Endothelial cell of umbilical vein (primary cell): ENCODE measurements around the gene PPFIBP1. TPM values are rescaled to one million over a fixed set of nuclear protein-coding genes. Genes with fewer than 3 reads are reported as not detected.

ENCODE experiments used
- BruUV-seq: library from RNA; stranded (reverse); fragments of 400-500 nt; replicated peaks from 2 replicates; lab custom pipeline; 2021; lab: Mats Ljungman, UMichigan
- CTCF ChIA-PET: fragments of 300-600, 350-600 bp; sonication (Branson Sonifier 250); formaldehyde crosslinking; loops from one replicate; lab custom pipeline; 2021; ENCODE audit warnings: antibody characterized with exemption, inconsistent platforms; lab: Charles Lee
- POLR2A ChIA-PET: fragments of 300-600, 350-600 bp; sonication (Branson Sonifier 250); formaldehyde crosslinking; loops from one replicate; lab custom pipeline; 2021; ENCODE audit warnings: antibody characterized with exemption, inconsistent platforms; lab: Charles Lee
- DNase-seq: peaks from one replicate; pipeline ENCODE4 v3.0.0-alpha.2; 2011; ENCODE audit warnings: low read depth, low spot score
- FAIRE-seq: peaks from 2 replicates; lab custom pipeline; 2011; peaks lifted over from hg19 to GRCh38; lab: Jason Lieb, UNC
- H2AFZ ChIP-seq: 2 replicates; pipeline ENCODE4 v1.6.0; 2012; ENCODE audit warnings: low read depth, low read length, control low read depth, inconsistent platforms
- H3K27ac ChIP-seq: 2 replicates; pipeline ENCODE4 v1.5.1; 2011; ENCODE audit warnings: low read depth, mild to moderate bottlenecking, control low read depth, low read length, moderate library complexity; ENCODE audit not compliant: insufficient read depth
- H3K27me3 ChIP-seq, 2 experiments: 2 replicates each; pipeline versions ENCODE4 v1.6.0 to v1.6.1; 2011; ENCODE audit warnings: low read length in 2 of 2, mixed read lengths in 1 of 2; ENCODE audit not compliant: control insufficient read depth in 2 of 2, insufficient read depth in 2 of 2
- H3K36me3 ChIP-seq, 2 experiments: 2 replicates in 1 of 2; 3 replicates in 1 of 2; pipeline ENCODE4 v1.5.1; 2011; ENCODE audit warnings: low read length in 2 of 2, mild to moderate bottlenecking in 1 of 2, moderate library complexity in 1 of 2; ENCODE audit not compliant: control insufficient read depth in 2 of 2, insufficient read depth in 2 of 2; ENCODE audit errors: extremely low read depth in 1 of 2
- H3K4me1 ChIP-seq: 3 replicates; pipeline ENCODE4 v1.5.1; 2011; ENCODE audit warnings: mild to moderate bottlenecking, low read length; ENCODE audit not compliant: control insufficient read depth, insufficient read depth; ENCODE audit errors: extremely low read depth
- H3K4me2 ChIP-seq: 2 replicates; pipeline ENCODE4 v1.6.1; 2011; ENCODE audit warnings: low read length, control low read depth, mixed read lengths; ENCODE audit not compliant: insufficient read depth
- H3K4me3 ChIP-seq, 3 experiments: fragments of 200-600 bp in 1 of 3; sonication (generic), shearing (Covaris generic) in 1 of 3; replicated peaks in 1 of 3; 2 replicates each; pipeline ENCODE4 v1.5.1; 2011 to 2016; ENCODE audit warnings: control low read depth in 3 of 3, low read length in 3 of 3, mild to moderate bottlenecking in 2 of 3, inconsistent platforms in 1 of 3, low read depth in 1 of 3, moderate library complexity in 1 of 3; ENCODE audit not compliant: insufficient read depth in 1 of 3
- H3K79me2 ChIP-seq: 2 replicates; pipeline ENCODE4 v1.6.0; 2012; ENCODE audit warnings: low read length, inconsistent platforms; ENCODE audit not compliant: control insufficient read depth, insufficient read depth
- H3K9ac ChIP-seq: replicated peaks from 2 replicates; pipeline ENCODE3; 2011; ENCODE audit warnings: low read length, control low read depth; ENCODE audit not compliant: insufficient read depth; ENCODE audit errors: extremely low read depth
- H3K9me1 ChIP-seq: replicated peaks from 3 replicates; pipeline ENCODE4 v1.6.0; 2011; ENCODE audit warnings: mild to moderate bottlenecking, low read length; ENCODE audit not compliant: control insufficient read depth, insufficient read depth; ENCODE audit errors: extremely low read depth
- H3K9me3 ChIP-seq: replicated peaks from 2 replicates; pipeline ENCODE4 v1.5.1; 2012; ENCODE audit warnings: low read length, inconsistent platforms; ENCODE audit not compliant: control insufficient read depth, insufficient read depth
- H4K20me1 ChIP-seq: replicated peaks from 2 replicates; pipeline ENCODE3; 2011; ENCODE audit warnings: mild to moderate bottlenecking, low read length; ENCODE audit not compliant: control insufficient read depth, insufficient read depth; ENCODE audit errors: extremely low read depth
- EZH2 ChIP-seq: IDR thresholded peaks from 2 replicates; pipeline ENCODE4 v1.6.1; 2012; ENCODE audit warnings: borderline replicate concordance, low read depth, mild to moderate bottlenecking, moderate library complexity, low read length, inconsistent platforms; ENCODE audit not compliant: severe bottlenecking
- FOS ChIP-seq: IDR thresholded peaks from 2 replicates; pipeline ENCODE4 v1.6.1; 2011; ENCODE audit warnings: mild to moderate bottlenecking, low read length, moderate library complexity, borderline replicate concordance; ENCODE audit not compliant: insufficient read depth
- GATA2 ChIP-seq: IDR thresholded peaks from 2 replicates; pipeline ENCODE4 v1.7.0; 2011; ENCODE audit warnings: low read depth, mild to moderate bottlenecking, moderate library complexity, mixed read lengths, low read length; ENCODE audit not compliant: insufficient read length, insufficient read depth
- JUN ChIP-seq: IDR thresholded peaks from 2 replicates; pipeline ENCODE4 v1.6.1; 2011; ENCODE audit warnings: borderline replicate concordance, low read depth; ENCODE audit not compliant: insufficient read length, insufficient read depth
- MYC ChIP-seq: IDR thresholded peaks from one replicate; pipeline ENCODE4 v1.6.1; 2011; ENCODE audit warnings: mild to moderate bottlenecking, low read depth, low read length
- POLR2A ChIP-seq: IDR thresholded peaks from 2 replicates; pipeline ENCODE4 v1.6.1; 2012; ENCODE audit warnings: low read depth, mild to moderate bottlenecking, control low read depth, low read length
- POLR2AphosphoS5 ChIP-seq: IDR thresholded peaks from 2 replicates; pipeline ENCODE4 v1.6.1; 2012; ENCODE audit warnings: low read depth, mild to moderate bottlenecking, control low read depth, low read length, moderate library complexity; ENCODE audit not compliant: insufficient read depth
- dilution Hi-C: fragments of 300-500 bp; cut with MboI; formaldehyde crosslinking; loops from one replicate; pipeline ENCODE4 v1.15.0; 2019; ENCODE audit warnings: low sequenced_read_pairs; ENCODE audit not compliant: extremely low pct_ligation_motif_present
- intact Hi-C: fragments of 100-400 bp; cut with micrococcal nuclease; formaldehyde crosslinking; loops from one replicate; pipeline ENCODE4 v1.10.0; 2022
- polyA plus RNA-seq, 4 experiments: library from polyadenylated mRNA; depleted of rRNA in 3 of 4; stranded (reverse) in 3 of 4; unstranded in 1 of 4; fragments of >200 nt; gene quantifications; 2 replicates each; pipeline versions ENCODE4 v1.2.1 to v1.2.3, GENCODE V29; 2011 to 2012; ENCODE audit warnings: missing spikeins in 1 of 4
- total RNA-seq: library from RNA; stranded (reverse); gene quantifications from 2 replicates; pipeline ENCODE4 v1.2.3, GENCODE V29; 2021
- TF ChIP-seq, protein P1 (sequence below), 2 donors: IDR thresholded peaks; 1 replicate in 1 of 2; 2 replicates in 1 of 2; pipeline ENCODE4 v1.5.1; 2011; ENCODE audit warnings: low read length in 2 of 2, mild to moderate bottlenecking in 2 of 2, moderate library complexity in 2 of 2, control low read depth in 1 of 2, inconsistent platforms in 1 of 2, low read depth in 1 of 2; ENCODE audit not compliant: insufficient read depth in 1 of 2; ENCODE audit errors: extremely low read depth in 1 of 2
- TF ChIP-seq, protein P2 (sequence below): IDR thresholded peaks from 2 replicates; pipeline ENCODE4 v1.6.1; 2011; ENCODE audit not compliant: insufficient read depth, insufficient read length

PPFIBP1 gene
- total and polyA plus RNA-seq, 2 donors (not counting 3 experiments of a cell fraction or from before 2014, with no cell fraction given): 45.5 to 154 TPM

DNA sequence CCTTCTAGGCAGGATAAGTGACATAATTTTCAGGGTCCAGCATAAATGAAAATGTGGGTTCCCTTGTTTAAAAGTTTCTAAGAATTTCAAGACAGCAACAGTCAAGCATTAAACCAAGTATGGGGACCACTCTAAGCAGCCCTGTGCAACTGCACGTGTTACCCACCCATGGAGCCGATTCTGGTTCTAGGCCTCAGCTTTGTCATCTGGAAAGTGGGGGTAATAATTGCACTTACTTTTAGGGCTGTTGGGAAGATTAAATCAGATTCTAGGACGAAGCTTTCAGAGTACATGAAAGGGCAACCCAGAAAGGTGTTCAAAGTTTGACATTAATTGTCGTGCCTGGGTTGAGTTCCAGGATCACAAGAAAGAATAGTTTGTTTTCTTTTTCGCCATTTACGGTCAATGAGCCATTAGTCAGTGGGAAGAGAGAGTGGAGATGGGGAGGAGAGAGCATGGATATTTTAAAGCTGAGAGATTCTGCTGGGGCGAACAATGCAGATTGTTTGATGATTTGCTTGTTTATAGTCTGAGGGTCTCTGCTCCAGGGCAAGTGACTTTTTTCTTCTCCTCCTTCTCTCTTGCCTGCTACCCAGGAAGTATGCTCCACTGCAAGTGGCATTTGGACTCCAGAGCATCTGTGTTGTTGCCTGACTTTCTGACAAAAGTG lies 10.7 kb upstream of the PPFIBP1 start:
- Histone ChIP-seq H3K4me3 (no peak overlapping the region), H3K27me3 (no peaks in the 10 kb centered on the region), H3K9me1 (no peaks in the 10 kb centered on the region), H3K9ac (no peak overlapping the region), H3K27ac (no peak overlapping the region), H2AFZ (no peak overlapping the region), H3K36me3 (no peaks in the 10 kb centered on the region), H3K4me2 (no peak overlapping the region), H3K9me3 (no peaks in the 10 kb centered on the region), H4K20me1 (no peaks in the 10 kb centered on the region), H3K79me2 (no peaks in the 10 kb centered on the region), H3K4me1 (no peaks in the 10 kb centered on the region)
- dilution Hi-C loops (no loop called here), intact Hi-C loops (no loop called here)
- TF ChIP-seq, protein P1, sequence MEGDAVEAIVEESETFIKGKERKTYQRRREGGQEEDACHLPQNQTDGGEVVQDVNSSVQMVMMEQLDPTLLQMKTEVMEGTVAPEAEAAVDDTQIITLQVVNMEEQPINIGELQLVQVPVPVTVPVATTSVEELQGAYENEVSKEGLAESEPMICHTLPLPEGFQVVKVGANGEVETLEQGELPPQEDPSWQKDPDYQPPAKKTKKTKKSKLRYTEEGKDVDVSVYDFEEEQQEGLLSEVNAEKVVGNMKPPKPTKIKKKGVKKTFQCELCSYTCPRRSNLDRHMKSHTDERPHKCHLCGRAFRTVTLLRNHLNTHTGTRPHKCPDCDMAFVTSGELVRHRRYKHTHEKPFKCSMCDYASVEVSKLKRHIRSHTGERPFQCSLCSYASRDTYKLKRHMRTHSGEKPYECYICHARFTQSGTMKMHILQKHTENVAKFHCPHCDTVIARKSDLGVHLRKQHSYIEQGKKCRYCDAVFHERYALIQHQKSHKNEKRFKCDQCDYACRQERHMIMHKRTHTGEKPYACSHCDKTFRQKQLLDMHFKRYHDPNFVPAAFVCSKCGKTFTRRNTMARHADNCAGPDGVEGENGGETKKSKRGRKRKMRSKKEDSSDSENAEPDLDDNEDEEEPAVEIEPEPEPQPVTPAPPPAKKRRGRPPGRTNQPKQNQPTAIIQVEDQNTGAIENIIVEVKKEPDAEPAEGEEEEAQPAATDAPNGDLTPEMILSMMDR (IDR thresholded peaks at IDR 0.05; ENCODE audit: extremely low read depth in 1 of 2, insufficient read depth in 1 of 2, low read depth in 1 of 2, low read length in 2 of 2): no peak
- TF ChIP-seq EZH2 (no peak), FOS (no peak), POLR2AphosphoS5 (no peak), JUN (no peak), GATA2 (no peak), MYC (no peak), POLR2A (no peak)
- TF ChIP-seq, protein P2, sequence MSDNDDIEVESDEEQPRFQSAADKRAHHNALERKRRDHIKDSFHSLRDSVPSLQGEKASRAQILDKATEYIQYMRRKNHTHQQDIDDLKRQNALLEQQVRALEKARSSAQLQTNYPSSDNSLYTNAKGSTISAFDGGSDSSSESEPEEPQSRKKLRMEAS: no peak
- no peak for DNase-seq
- no TSS peak for BruUV-seq
- POLR2A ChIA-PET: no interaction called here
- CTCF ChIA-PET: interaction anchor here (0.9 to 1.5 kb wide), 2 partner anchors 10 kb away, joined by 3 to 5 read pairs; partner anchors contain the start of gene PPFIBP1
- FAIRE-seq: no peak
